GM18507 (cell line): ENCODE data around the gene IPO13.

Source experiments
- DNase-seq: peaks from one replicate; pipeline ENCODE4 v3.0.0; 2011; ENCODE audit warnings: low read depth; ENCODE audit not compliant: insufficient read length; ENCODE audit errors: extremely low spot score
- FAIRE-seq: peaks from 2 replicates; lab custom pipeline; 2011; peaks lifted over from hg19 to GRCh38; lab: Jason Lieb, UNC

IPO13 gene

DNA sequence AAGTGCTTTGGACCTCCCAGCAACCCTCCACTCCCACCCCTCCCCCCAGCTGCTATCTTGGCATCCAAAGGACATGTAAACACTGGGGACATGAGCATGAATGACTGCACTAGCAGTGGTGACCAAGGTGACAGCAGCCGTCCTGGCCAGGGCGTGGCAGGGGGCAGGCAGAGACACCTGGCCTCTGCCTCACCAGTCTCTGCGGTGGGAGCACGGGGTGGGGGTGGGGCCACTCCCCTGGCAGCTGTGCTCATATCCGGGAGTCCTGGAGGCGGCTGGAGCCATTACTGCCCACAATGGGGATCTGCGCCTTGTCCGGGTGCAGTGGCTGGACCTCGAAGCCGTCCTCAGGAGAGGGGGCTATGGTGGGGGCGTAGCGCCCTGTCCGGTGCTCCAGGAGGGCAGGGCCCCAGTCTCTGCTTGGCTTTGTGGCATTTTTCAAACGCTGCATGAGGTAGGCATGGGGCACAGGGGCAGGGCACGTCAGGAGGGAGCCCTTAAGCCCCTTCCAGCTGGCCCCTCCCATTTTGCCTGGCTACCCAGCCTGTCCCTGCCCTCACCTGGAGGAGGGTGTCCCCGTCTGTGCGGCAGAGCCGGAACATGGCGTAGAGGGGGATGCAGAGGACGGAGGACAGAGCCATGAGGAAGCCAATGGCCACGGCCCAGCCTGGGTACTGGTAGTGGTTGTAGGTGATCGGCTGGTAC lies 50.7 kb downstream of the IPO13 start:
- FAIRE-seq: no peak
- no peak for DNase-seq

DNA sequence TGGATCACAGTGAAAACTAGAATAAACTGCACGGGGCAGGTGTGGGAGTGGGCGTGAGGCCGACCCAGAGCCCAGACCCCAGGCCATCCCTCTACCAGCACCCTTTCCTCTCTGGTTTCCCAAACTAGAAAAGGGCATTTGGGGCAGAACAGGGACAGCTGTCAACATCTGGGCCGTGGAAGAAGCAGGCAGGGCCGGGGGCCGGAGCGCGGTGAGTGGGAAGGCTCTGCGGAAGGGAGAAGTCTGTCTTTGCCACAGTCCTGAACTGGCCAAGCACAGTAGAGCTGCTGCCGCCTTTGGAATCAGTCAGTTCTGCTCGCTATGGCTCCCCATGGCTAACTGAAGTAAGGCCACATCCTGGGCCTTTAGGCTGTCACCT lies 51.2 kb downstream of the IPO13 start:
- FAIRE-seq (no peak), DNase-seq (no peak)

DNA sequence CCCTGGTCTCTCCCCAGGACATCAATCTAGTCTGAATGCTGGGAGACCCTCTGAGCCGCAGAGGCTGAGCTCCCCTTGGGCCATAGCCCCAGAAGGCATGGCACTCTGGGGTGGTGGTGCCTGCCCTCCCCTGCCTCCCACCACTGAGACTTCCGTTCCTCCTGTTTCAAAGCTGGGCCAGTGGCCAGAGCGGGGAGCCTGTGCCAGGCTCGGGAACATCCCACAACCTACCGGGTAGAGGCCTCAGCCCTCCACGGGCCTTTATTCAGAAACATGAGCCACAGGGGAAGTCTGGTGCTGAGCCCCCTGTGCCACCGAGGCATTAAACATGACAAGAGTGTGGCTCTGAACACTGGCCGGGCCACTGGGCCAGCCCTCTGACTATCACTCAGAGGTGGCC lies 52.7 kb downstream of the IPO13 start:
- DNase-seq: no peak
- no peak for FAIRE-seq

DNA sequence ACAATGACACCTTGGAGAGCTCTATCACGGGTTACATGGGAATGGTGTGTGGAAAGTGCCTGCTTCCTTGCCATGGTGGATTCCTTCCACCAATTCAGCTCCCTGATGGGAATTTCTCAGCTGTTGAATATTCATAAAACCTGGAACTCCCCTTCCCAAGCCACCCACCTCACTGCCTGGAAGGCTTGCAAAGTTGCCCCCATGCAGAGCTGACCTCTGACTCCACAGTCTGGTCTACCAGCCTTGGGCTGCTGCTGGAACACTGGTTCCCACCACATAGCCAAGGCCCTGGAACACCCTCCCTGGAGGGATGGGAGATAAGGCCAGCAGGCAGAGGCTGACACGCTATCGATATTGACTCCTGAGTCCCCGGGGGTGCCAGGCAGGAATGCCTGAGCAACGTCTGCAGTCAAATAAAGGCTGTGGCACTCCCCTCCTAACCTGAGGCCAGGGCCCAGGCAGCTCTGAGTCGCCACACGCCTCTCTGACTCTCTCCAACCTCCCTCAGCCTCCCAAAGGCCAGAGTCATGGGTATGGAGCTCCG lies 53.4 kb downstream of the IPO13 start:
- FAIRE-seq (no peak), DNase-seq (no peak)

DNA sequence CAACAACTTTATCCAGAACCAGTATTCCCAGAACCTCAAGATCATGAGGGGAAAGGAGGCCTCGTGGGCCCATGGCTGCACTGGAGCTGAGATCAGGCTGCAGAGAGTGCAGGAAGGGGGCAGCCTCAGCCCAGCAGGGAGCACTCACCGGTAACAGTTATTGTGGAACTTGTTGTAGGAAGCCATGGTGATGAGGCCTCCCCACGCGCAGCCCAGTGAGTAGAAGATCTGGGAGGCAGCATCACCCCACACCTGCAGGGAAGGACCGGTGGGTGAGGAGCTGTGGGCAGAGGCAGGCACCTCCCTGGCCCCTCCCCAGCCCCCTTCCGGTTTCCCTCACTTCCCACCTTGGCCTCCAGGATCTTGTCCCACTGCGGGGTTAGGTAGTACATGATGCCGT lies 55.4 kb downstream of the IPO13 start:
- DNase-seq (no peak), FAIRE-seq (no peak)

DNA sequence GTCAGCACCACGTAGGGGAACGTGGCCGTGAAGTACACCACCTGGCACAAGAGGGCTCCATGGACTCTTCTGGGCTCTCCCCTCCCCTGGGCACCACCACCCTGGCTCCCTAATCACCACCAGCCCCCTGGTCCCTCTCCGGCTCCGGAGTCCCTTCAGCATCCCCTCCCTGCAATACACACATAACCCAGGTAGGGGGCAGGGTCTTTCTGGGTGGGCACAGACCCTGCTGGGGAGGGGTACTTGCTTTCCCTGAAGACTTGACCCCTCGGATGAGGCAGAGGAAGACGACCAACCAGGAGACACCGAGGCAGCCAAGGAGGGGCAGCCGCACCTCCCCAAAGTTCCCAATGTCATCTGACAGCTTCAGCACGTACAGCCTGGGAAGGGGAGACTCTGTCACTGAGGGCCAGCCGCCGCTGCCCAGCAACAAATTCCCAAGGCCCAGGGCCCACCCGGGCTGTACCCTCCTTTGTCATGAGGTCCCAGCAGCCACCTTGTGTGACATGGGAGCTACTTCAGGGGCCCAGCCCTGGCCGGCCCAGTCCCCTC lies 55.9 kb downstream of the IPO13 start:
- FAIRE-seq (no peak), DNase-seq (no peak)

DNA sequence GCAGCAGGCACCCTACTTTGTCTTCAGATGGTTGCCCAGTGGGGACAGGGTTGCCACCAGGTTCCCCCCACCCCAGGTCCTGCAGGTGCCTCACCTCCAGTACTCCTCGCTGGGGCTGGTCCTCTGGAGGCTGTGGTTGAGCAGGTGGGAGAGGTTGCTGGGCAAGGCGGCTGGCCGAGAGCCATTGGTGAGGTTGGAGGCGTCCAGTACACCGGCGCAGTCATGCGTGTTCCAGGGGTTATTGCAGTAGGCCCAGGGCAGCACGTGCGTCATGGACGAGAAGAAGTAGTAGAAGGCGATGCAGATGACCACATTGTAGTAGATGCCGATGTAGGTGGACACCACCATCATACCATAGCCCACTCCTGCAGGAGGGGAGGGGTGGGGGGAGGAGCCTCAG lies 61.5 kb downstream of the IPO13 start:
- FAIRE-seq (no peak), DNase-seq (no peak)

DNA sequence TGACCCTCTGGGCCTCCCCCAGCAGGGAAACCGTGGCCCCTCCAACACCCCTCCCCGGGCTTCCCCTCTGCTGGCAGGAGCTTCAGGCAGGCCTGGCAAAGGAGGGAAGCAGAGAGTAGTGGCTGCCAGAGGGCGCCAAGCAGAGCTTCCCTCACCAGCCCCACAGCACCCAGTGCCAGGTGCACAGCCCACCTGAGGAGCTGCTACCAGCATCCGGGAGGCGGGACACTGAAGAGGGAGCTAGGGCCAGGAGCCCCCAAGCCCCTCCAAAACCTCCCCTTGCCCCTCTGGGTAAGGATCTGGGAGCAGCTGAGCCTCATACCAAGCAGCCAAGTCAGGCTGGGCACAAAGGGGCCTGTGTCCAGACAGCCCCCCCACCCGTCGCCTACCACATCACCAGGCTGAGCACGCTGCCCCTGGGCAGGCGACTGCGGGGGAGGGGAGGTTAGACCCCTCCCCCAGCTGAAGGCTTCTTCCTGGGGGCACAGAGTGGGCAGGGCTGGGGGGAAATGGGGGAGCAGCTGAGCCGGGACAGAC lies 64.3 kb downstream of the IPO13 start:
- DNase-seq: no peak
- no peak for FAIRE-seq

DNA sequence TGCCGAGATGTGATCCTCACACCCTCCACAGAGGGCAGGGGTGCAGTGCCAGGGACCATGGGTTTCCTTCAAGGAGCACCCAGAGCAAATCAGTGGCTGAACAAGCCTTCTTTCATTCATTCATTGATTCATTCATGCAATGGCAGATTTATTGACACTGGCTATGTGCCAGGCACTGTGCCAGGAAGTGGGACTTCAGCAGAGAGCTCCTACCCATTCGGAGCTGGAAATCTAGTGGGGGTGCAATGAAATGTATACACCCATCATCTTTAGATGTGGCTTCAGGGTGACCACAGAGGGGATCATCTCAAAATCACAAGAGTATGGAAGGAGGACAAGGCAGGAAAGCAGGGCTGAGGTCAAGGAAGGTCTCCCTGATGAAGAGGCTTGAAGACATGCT lies 65.7 kb downstream of the IPO13 start:
- no peak for DNase-seq
- FAIRE-seq: no peak

DNA sequence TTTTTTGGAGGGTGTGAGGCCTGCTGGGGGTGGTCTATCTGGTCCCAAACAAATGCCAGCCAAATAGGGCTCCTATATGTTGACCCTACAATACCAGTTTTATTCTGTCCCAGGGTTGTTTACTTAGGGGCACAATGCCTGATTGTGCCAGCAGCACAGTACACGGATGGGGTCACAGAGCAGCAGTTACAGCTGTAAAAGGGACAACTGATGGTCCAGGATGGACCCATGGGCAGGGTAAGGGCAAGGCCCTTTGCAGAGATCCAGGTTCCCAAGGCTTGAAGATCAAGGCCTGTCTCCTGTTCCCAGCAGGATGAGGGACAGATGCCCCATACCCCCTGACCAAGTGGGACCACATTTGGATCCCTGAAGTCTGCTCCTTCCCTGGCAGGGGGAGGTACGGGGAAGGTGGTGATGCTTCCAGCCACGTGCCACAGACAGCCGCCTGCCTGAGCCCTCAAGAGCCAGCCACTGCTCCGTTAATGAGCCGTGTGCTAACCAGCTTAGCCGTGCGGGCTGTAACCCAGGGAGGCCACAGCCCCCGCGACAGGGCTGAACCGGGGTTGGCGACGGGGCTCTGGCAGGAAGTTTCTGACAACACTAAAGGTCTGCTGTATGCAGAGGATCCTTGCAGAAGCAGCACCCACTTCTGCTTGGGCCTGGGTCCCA lies 66.3 kb downstream of the IPO13 start:
- FAIRE-seq (no peak), DNase-seq (no peak)

DNA sequence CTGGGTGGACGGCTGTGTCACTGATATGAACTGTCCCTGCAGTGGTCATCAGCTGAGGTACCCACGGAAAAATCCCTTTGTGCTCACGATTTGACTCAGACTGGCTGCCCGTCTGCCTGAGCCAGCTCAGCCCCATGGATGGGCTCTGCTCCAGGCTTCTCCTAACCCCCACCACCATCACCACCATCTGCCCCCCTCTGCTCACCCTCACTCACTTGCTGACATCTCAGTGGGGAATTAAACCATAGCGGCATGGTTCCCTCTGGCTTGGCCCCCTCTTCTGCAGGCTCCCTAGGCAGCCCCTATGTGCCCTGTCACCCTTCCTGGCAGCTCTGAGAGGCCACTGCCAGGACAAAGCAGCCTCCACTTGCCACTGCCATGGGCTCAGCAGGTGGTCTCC lies 67.2 kb downstream of the IPO13 start:
- no peak for FAIRE-seq
- DNase-seq: no peak

DNA sequence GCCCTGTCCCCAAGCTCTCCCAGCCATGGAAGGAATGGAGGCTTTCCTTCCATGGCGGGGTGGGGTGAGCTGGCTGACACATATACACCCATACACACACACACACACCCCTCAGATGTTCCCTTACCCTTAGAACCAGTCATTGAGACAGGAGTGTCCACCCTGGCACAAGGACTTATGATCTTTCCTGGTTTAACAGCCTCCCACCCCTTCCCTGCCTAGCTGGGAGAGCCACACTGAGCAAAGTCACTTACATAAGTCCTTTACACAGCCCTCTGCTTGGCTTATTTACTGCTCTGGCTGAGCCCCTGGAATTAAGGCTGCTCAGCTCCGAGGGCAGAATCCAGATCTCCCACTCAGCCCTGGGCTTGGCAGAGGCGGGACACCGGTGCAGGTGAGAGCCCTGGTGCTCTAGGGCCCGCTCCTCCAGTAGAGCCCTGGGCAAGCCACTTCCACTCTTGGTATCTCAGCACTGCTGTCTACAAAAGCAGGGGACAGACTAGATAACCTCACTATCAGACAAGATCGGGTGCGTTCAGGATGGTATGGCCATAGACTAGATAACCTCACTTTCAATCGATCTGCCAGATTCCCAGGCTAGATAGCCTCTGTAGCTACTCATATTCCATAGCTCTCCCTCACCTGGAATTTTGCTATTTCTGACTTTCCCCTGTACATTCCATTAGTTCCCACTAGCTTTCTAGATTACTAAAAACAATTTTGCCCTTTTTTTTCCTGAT lies 67.8 kb downstream of the IPO13 start:
- DNase-seq (no peak), FAIRE-seq (no peak)

DNA sequence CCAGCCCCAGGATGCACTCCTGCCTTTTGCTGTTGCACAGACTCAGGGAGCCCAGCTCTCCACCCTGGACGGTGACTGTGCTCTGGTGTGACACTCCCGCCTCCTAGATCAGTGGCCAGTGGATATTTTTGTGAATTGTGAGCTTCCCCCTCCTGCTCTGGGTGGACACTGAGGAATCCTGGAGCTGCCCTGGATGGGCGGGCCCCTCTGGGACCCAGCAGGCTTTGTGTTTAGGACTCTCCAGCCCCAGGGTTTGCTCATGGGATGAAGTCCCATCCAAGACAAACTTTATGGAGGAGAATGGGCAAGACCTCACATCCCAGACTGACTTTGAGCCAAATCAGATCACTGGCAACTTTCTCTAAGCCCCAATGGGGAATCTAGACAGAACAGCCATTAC lies 68.5 kb downstream of the IPO13 start:
- no peak for DNase-seq
- no peak for FAIRE-seq

DNA sequence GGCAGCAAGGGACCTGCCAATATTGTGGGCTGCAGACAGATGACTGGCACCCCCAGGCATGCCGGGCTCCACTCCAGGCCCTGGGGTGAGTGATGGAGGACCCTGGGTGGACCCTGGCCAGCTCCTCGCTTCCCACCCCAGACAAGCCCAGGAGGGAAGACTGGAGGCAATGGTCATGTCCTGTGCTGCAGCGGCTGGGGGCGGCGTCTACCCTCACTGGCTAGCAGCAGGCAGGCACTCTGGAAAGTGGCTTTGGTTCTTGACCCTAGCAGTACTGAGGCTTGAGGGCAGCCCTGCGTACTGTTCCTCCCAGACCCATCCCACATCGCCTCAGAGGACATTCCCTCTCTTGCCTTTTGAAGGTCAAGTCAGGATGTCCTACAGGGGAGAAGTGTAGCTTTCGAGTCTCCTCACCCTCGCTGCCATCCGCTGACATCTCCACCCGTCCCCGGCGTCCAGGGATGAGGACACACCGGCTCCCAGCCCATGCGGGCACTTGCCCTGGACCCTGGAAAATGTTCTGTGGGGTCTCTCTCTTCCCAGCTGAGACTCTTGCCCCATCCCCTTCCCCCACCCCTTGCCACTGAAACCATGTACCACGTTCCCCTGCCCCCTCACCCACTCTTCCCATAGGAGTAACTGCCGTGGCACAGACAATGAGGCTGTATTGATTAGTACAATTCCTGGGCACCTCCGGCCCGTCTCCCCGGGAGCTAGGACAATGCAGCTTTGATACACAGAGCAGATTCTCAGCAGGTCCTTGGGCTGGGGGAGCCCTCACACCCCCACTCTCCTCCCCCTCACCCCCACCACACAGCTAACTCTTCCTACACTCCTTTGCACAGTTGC lies 69.5 kb downstream of the IPO13 start:
- DNase-seq (no peak), FAIRE-seq (no peak)

DNA sequence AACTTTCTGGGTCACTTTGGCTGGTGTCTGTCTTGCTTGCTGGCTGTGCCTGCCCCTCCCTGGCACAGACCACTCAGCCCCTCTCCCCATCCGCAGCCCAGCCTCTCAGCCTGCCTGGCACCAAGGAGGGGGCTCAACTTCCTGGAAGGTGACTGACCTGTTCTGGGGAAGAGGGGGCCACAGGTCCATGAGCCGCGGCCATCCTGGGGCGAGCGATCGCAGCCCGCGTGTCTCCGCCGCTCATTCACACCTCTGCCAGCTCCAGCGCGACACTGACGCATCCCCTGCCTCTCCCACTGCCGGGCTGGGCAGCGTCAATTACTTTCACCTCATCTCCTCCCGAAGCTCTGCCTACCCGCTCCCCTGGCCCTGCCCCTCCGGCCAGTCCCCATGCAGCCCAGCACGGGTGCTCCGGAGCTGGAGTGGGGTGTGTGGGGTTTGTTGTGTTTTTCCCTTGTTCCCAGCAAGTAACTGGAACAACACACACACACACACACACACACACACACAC lies 70.2 kb downstream of the IPO13 start:
- FAIRE-seq: no peak
- no peak for DNase-seq
